ENCODE results near the gene ZNF333.

- no peak for TF ChIP-seq CTCF (IDR thresholded peaks at IDR 0.05)
- no peak for TF ChIP-seq POLR2A (IDR thresholded peaks at IDR 0.05)
Measured at GRCh38 chr19:14661372-14661924, 28.4 kb upstream of the ZNF333 start.

Data from uterus (tissue), 2 donors.